Panc1 (cell line): ENCODE results near the gene NSMCE1.

Experiments used
- POLR2AphosphoS5 ChIP-seq: IDR thresholded peaks from 2 replicates; pipeline ENCODE4 v1.6.1; 2012; ENCODE audit warnings: mild to moderate bottlenecking, low read depth, low read length, moderate library complexity
- SIN3A ChIP-seq: IDR thresholded peaks from 2 replicates; pipeline ENCODE4 v1.6.1; 2012; ENCODE audit warnings: low read depth, mild to moderate bottlenecking, low read length, moderate library complexity, borderline replicate concordance; ENCODE audit not compliant: insufficient read depth
- TF ChIP-seq, protein P1 (sequence below): fragments of 450-650 bp; IDR thresholded peaks from 2 replicates; pipeline ENCODE4 v1.5.1; 2017; ENCODE audit warnings: mild to moderate bottlenecking

- TF ChIP-seq, protein P1, sequence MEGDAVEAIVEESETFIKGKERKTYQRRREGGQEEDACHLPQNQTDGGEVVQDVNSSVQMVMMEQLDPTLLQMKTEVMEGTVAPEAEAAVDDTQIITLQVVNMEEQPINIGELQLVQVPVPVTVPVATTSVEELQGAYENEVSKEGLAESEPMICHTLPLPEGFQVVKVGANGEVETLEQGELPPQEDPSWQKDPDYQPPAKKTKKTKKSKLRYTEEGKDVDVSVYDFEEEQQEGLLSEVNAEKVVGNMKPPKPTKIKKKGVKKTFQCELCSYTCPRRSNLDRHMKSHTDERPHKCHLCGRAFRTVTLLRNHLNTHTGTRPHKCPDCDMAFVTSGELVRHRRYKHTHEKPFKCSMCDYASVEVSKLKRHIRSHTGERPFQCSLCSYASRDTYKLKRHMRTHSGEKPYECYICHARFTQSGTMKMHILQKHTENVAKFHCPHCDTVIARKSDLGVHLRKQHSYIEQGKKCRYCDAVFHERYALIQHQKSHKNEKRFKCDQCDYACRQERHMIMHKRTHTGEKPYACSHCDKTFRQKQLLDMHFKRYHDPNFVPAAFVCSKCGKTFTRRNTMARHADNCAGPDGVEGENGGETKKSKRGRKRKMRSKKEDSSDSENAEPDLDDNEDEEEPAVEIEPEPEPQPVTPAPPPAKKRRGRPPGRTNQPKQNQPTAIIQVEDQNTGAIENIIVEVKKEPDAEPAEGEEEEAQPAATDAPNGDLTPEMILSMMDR, result no peak
- no peak for TF ChIP-seq SIN3A
- no peak for TF ChIP-seq POLR2AphosphoS5
Observed at GRCh38 chr16:27236635-27237218, 31.8 kb downstream of the NSMCE1 start.
